Measurements from ENCODE around the gene ZNF277. TPM values are rescaled to one million over a fixed set of nuclear protein-coding genes. Genes with fewer than 3 reads are reported as not detected.
A peak's percentile ranks its signal among the peaks of the same experiment; 100 is the strongest.

Gene ZNF277
- total and polyA plus RNA-seq, 4 donors, result 18.2 to 52.5 (median 27.5) TPM

- Histone ChIP-seq H3K27ac (ENCODE audit: low read depth, low read length) (no peak overlapping the region), H3K36me3 (ENCODE audit: control insufficient read depth, insufficient read depth, low read length) (no peaks in the 10 kb centered on the region), H3K9me3 (ENCODE audit: control insufficient read depth, insufficient read depth, low read length) (no peaks in the 10 kb centered on the region), H3K27me3 (ENCODE audit: control insufficient read depth, insufficient read depth, low read length) (no peaks in the 10 kb centered on the region), H3K4me1 (ENCODE audit: control insufficient read depth, insufficient read depth, low read length) (peaks cover 2% of the 10 kb centered on the region), H3K4me3 (ENCODE audit: low read depth, low read length) (no peak overlapping the region)
- no peak for DNase-seq (ENCODE audit: low read depth in 4 of 6, low spot score in 6 of 6)
- 93% methylated on average over 20 of the region's 20 CpGs for WGBS (ENCODE audit: insufficient coverage)
Measured at GRCh38 chr7:112220877-112221434, 14.5 kb downstream of the ZNF277 start.

GRCh38 chr7:112223310-112223709, 16.8 kb downstream of the ZNF277 start:
- Histone ChIP-seq H3K4me1 (ENCODE audit: control insufficient read depth, insufficient read depth, low read length) (peaks cover 2% of the 10 kb centered on the region), H3K27me3 (ENCODE audit: control insufficient read depth, insufficient read depth, low read length) (no peaks in the 10 kb centered on the region), H3K36me3 (ENCODE audit: control insufficient read depth, insufficient read depth, low read length) (no peaks in the 10 kb centered on the region), H3K27ac (ENCODE audit: low read depth, low read length) (no peak overlapping the region), H3K4me3 (ENCODE audit: low read depth, low read length) (no peak overlapping the region), H3K9me3 (ENCODE audit: control insufficient read depth, insufficient read depth, low read length) (no peaks in the 10 kb centered on the region)
- WGBS (ENCODE audit: insufficient coverage), result 66% methylated on average over 2 of the region's 3 CpGs
- no peak for DNase-seq (ENCODE audit: low read depth in 4 of 6, low spot score in 6 of 6)

- no peak for DNase-seq (ENCODE audit: low read depth in 4 of 6, low spot score in 6 of 6)
- H3K4me1 ChIP-seq (ENCODE audit: control insufficient read depth, insufficient read depth, low read length), result peaks cover 2% of the 10 kb centered on the region
- no peak overlapping the region for H3K4me3 ChIP-seq (ENCODE audit: low read depth, low read length)
- no peaks in the 10 kb centered on the region for H3K9me3 ChIP-seq (ENCODE audit: control insufficient read depth, insufficient read depth, low read length)
- no peaks in the 10 kb centered on the region for H3K36me3 ChIP-seq (ENCODE audit: control insufficient read depth, insufficient read depth, low read length)
- H3K27me3 ChIP-seq (ENCODE audit: control insufficient read depth, insufficient read depth, low read length), result no peaks in the 10 kb centered on the region
- no peak overlapping the region for H3K27ac ChIP-seq (ENCODE audit: low read depth, low read length)
- no CpG with 5 or more reads among the region's 2 CpGs for WGBS (ENCODE audit: insufficient coverage)
Measured at GRCh38 chr7:112224186-112224585, 17.7 kb downstream of the ZNF277 start.

DNA sequence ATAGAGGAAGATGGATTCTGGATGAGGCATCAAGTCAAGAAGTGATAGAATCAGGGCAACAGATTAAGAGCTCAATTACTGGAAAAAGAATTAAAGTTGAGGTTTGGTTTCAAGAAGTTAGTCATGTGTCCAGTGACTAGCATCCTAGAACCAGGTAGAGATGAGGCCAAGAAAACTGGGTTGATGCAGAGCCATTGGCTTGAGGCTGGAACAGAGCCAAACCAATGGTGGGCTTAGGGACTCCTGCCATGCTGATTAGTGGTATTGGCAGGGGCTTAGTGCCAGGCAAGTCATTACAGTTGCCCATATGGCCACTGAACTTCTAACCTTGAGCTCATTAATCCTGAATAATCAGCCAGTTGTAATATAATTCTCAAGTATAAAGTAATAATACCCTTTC, 18.5 kb downstream of the ZNF277 start:
- peaks cover 2% of the 10 kb centered on the region for H3K4me1 ChIP-seq (ENCODE audit: control insufficient read depth, insufficient read depth, low read length)
- no peaks in the 10 kb centered on the region for H3K36me3 ChIP-seq (ENCODE audit: control insufficient read depth, insufficient read depth, low read length)
- DNase-seq (ENCODE audit: low read depth in 4 of 6, low spot score in 6 of 6), result peak in 1 of 6 donors; percentile 1
- no peak overlapping the region for H3K27ac ChIP-seq (ENCODE audit: low read depth, low read length)
- H3K4me3 ChIP-seq (ENCODE audit: low read depth, low read length), result no peak overlapping the region
- H3K9me3 ChIP-seq (ENCODE audit: control insufficient read depth, insufficient read depth, low read length), result no peaks in the 10 kb centered on the region
- no peaks in the 10 kb centered on the region for H3K27me3 ChIP-seq (ENCODE audit: control insufficient read depth, insufficient read depth, low read length)

- Histone ChIP-seq H3K9me3 (ENCODE audit: control insufficient read depth, insufficient read depth, low read length) (no peaks in the 10 kb centered on the region), H3K27ac (ENCODE audit: low read depth, low read length) (no peak overlapping the region), H3K36me3 (ENCODE audit: control insufficient read depth, insufficient read depth, low read length) (no peaks in the 10 kb centered on the region), H3K4me1 (ENCODE audit: control insufficient read depth, insufficient read depth, low read length) (peaks cover 2% of the 10 kb centered on the region), H3K4me3 (ENCODE audit: low read depth, low read length) (no peak overlapping the region), H3K27me3 (ENCODE audit: control insufficient read depth, insufficient read depth, low read length) (no peaks in the 10 kb centered on the region)
- no CpG with 5 or more reads among the region's 4 CpGs for WGBS (ENCODE audit: insufficient coverage)
- DNase-seq (ENCODE audit: low read depth in 4 of 6, low spot score in 6 of 6), result peak in 2 of 6 donors; percentile 2 to 10
Measured at GRCh38 chr7:112226701-112227276, 20.3 kb downstream of the ZNF277 start.

- Histone ChIP-seq H3K27me3 (ENCODE audit: control insufficient read depth, insufficient read depth, low read length) (no peaks in the 10 kb centered on the region), H3K27ac (ENCODE audit: low read depth, low read length) (no peak overlapping the region), H3K4me1 (ENCODE audit: control insufficient read depth, insufficient read depth, low read length) (no peaks in the 10 kb centered on the region), H3K4me3 (ENCODE audit: low read depth, low read length) (no peak overlapping the region), H3K9me3 (ENCODE audit: control insufficient read depth, insufficient read depth, low read length) (no peaks in the 10 kb centered on the region), H3K36me3 (ENCODE audit: control insufficient read depth, insufficient read depth, low read length) (no peaks in the 10 kb centered on the region)
- DNase-seq (ENCODE audit: low read depth in 4 of 6, low spot score in 6 of 6), result no peak
- WGBS (ENCODE audit: insufficient coverage), result no CpG with 5 or more reads among the region's 2 CpGs
Measured at GRCh38 chr7:112228632-112229031, 22.1 kb downstream of the ZNF277 start.

DNA sequence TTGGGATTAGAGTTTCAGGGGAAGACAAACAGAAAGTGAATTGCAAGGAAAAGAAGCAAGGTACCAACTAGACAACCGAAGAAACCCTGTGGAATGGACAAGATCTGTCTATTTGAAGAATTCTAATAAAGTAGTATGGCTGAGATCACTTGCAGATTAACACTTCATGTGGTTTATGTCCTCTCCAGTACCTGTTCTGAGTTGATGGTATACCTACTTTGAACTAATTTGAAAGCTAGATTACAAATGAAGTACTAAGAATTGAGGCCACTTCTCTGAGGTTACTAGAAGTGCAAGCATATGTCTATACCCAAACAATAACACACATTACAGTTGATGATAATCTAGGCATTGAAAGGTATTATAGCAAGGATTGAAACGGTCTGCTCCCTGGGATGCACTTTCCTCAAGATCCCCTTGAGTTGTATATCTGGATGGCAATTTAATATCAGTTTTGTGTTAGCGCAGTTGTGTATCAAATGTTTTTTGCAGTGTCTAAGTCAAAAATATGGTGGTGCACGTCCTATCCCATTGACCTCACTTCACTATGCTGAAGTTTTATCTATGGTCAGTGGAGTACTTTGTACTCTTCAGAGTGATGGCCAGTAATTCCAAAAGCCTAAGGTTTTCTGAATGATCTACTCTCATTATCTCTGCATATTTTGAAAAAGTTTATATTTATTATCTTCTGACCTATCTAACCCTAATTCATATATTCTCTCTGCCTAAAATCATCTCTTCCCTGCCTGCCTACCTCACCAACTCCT, 25.9 kb downstream of the ZNF277 start:
- Histone ChIP-seq H3K9me3 (ENCODE audit: control insufficient read depth, insufficient read depth, low read length) (peaks cover 2% of the 10 kb centered on the region), H3K4me3 (ENCODE audit: low read depth, low read length) (no peak overlapping the region), H3K4me1 (ENCODE audit: control insufficient read depth, insufficient read depth, low read length) (no peaks in the 10 kb centered on the region), H3K36me3 (ENCODE audit: control insufficient read depth, insufficient read depth, low read length) (no peaks in the 10 kb centered on the region), H3K27ac (ENCODE audit: low read depth, low read length) (no peak overlapping the region), H3K27me3 (ENCODE audit: control insufficient read depth, insufficient read depth, low read length) (no peaks in the 10 kb centered on the region)
- DNase-seq (ENCODE audit: low read depth in 4 of 6, low spot score in 6 of 6), result no peak
- 100% methylated on average over 1 of the region's 4 CpGs for WGBS (ENCODE audit: insufficient coverage)

GRCh38 chr7:112233048-112233697, 26.7 kb downstream of the ZNF277 start:
- Histone ChIP-seq H3K9me3 (ENCODE audit: control insufficient read depth, insufficient read depth, low read length) (peaks cover 2% of the 10 kb centered on the region), H3K36me3 (ENCODE audit: control insufficient read depth, insufficient read depth, low read length) (no peaks in the 10 kb centered on the region), H3K27ac (ENCODE audit: low read depth, low read length) (no peak overlapping the region), H3K27me3 (ENCODE audit: control insufficient read depth, insufficient read depth, low read length) (no peaks in the 10 kb centered on the region), H3K4me3 (ENCODE audit: low read depth, low read length) (no peak overlapping the region), H3K4me1 (ENCODE audit: control insufficient read depth, insufficient read depth, low read length) (no peaks in the 10 kb centered on the region)
- DNase-seq (ENCODE audit: low read depth in 4 of 6, low spot score in 6 of 6), result peak in 1 of 6 donors; percentile 16
- WGBS (ENCODE audit: insufficient coverage), result 80% methylated on average over 2 of the region's 3 CpGs

- H3K4me1 ChIP-seq (ENCODE audit: control insufficient read depth, insufficient read depth, low read length), result no peaks in the 10 kb centered on the region
- WGBS (ENCODE audit: insufficient coverage), result no CpG with 5 or more reads among the region's 1 CpG
- no peaks in the 10 kb centered on the region for H3K27me3 ChIP-seq (ENCODE audit: control insufficient read depth, insufficient read depth, low read length)
- no peaks in the 10 kb centered on the region for H3K36me3 ChIP-seq (ENCODE audit: control insufficient read depth, insufficient read depth, low read length)
- H3K4me3 ChIP-seq (ENCODE audit: low read depth, low read length), result no peak overlapping the region
- DNase-seq (ENCODE audit: low read depth in 4 of 6, low spot score in 6 of 6), result no peak
- no peak overlapping the region for H3K27ac ChIP-seq (ENCODE audit: low read depth, low read length)
- peaks cover 2% of the 10 kb centered on the region for H3K9me3 ChIP-seq (ENCODE audit: control insufficient read depth, insufficient read depth, low read length)
Measured at GRCh38 chr7:112234147-112234546, 27.7 kb downstream of the ZNF277 start.
